Sigmoid colon (tissue), 7 donors: ENCODE measurements around the gene DICER1. TPM values are rescaled to one million over a fixed set of nuclear protein-coding genes. Genes with fewer than 3 reads are reported as not detected.

Experiments
- DNase-seq: peaks from one replicate; pipeline ENCODE4 v3.0.0-alpha.2; 2019
- H3K27ac ChIP-seq, 4 donors: fragments of 200-600 bp; sonication (generic); one replicate each; pipeline ENCODE4 v1.5.1; 2016 to 2019; ENCODE audit warnings: mild to moderate bottlenecking in 1 of 4
- H3K27me3 ChIP-seq, 3 donors: fragments of 200-600 bp; sonication (generic); one replicate each; pipeline ENCODE4 v1.5.1; 2019; ENCODE audit warnings: mild to moderate bottlenecking in 1 of 3
- H3K36me3 ChIP-seq, 4 donors: fragments of 200-600 bp; sonication (generic); one replicate each; pipeline ENCODE4 v1.5.1; 2016 to 2019
- H3K4me1 ChIP-seq, 4 donors: fragments of 200-600 bp; sonication (generic); one replicate each; pipeline ENCODE4 v1.5.1; 2017 to 2019
- H3K4me3 ChIP-seq, 4 donors: fragments of 200-600 bp; sonication (generic); one replicate each; pipeline ENCODE4 v1.5.1; 2017 to 2019; ENCODE audit warnings: mild to moderate bottlenecking in 2 of 4, moderate library complexity in 1 of 4
- H3K9me3 ChIP-seq, 4 donors: fragments of 200-600 bp in 3 of 4; sonication (generic) in 3 of 4; one replicate each; pipeline versions ENCODE4 v1.5.1 to v1.6.1; 2013 to 2019
- EP300 ChIP-seq, 4 donors: sonication (generic); formaldehyde crosslinking; IDR thresholded peaks; one replicate each; pipeline ENCODE4 v1.6.1; 2017; ENCODE audit warnings: antibody characterized with exemption in 4 of 4
- POLR2A ChIP-seq, 2 donors: fragments of 450-650 bp; IDR thresholded peaks; one replicate each; pipeline ENCODE4 v1.6.1; 2016; ENCODE audit warnings: antibody characterized with exemption in 2 of 2, mild to moderate bottlenecking in 2 of 2, moderate library complexity in 2 of 2
- POLR2AphosphoS5 ChIP-seq, 4 donors: sonication (generic); formaldehyde crosslinking; IDR thresholded peaks; one replicate each; pipeline ENCODE4 v1.6.1; 2017; ENCODE audit warnings: antibody characterized with exemption in 4 of 4
- WGBS, 2 donors: extraction: QIAGEN DNeasy Blood & Tissue Kit; methylation state at CpG; one replicate each; pipeline ENCODE4 v1.1.7; 2013; 5-methylcytosine and 5-hydroxymethylcytosine counted together
- intact Hi-C: fragments of 100-400 bp; cut with DNase I; formaldehyde crosslinking; loops from one replicate; pipeline ENCODE4 v1.15.1; 2023
- polyA plus RNA-seq, 3 donors: library from polyadenylated mRNA; stranded (reverse); fragments of 200-250 nt; gene quantifications; one replicate each; pipeline ENCODE4 v1.2.3, GENCODE V29; 2013
- total RNA-seq, 4 donors: library from RNA; depleted of rRNA; stranded (reverse); fragments of >200 nt; gene quantifications; one replicate each; pipeline ENCODE4 v1.1.0, GENCODE V29; 2016
- TF ChIP-seq, protein P1 (sequence below), 4 experiments: fragments of 450-650 bp in 3 of 4; fragments of 200-600 bp in 1 of 4; IDR thresholded peaks; one replicate each; pipeline ENCODE4 v1.5.1; 2016 to 2019; ENCODE audit warnings: antibody characterized with exemption in 4 of 4, mild to moderate bottlenecking in 3 of 4, moderate library complexity in 2 of 4
- donor health status: healthy with polysubstance abuse.
- donor health status: Bipolar disorder and iron deficiency.
- donor health status: healthy.

The DICER1 gene
- total and polyA plus RNA-seq, 7 donors: 6.0 to 77.0 (median 44.9) TPM

GRCh38 chr14:95066427-95066986, 90.8 kb downstream of the DICER1 start:
- Histone ChIP-seq H3K9me3 (no peaks in the 10 kb centered on the region), H3K4me1 (peaks cover 0 to 5% (median 0%) of the 10 kb centered on the region in 4 donors), H3K27ac (no peak overlapping the region), H3K4me3 (no peak overlapping the region), H3K27me3 (no peaks in the 10 kb centered on the region), H3K36me3 (no peaks in the 10 kb centered on the region)
- intact Hi-C loops: no loop called here
- TF ChIP-seq EP300 (IDR thresholded peaks at IDR 0.05): no peak
- 96% methylated on average over 4 of the region's 4 CpGs for WGBS, 2 donors
- peak; percentile 4 for DNase-seq

GRCh38 chr14:95065411-95065810, 91.9 kb downstream of the DICER1 start:
- no peak overlapping the region for H3K27ac ChIP-seq
- no peak overlapping the region for H3K4me3 ChIP-seq
- TF ChIP-seq EP300 (IDR thresholded peaks at IDR 0.05): no peak
- TF ChIP-seq, protein P1, sequence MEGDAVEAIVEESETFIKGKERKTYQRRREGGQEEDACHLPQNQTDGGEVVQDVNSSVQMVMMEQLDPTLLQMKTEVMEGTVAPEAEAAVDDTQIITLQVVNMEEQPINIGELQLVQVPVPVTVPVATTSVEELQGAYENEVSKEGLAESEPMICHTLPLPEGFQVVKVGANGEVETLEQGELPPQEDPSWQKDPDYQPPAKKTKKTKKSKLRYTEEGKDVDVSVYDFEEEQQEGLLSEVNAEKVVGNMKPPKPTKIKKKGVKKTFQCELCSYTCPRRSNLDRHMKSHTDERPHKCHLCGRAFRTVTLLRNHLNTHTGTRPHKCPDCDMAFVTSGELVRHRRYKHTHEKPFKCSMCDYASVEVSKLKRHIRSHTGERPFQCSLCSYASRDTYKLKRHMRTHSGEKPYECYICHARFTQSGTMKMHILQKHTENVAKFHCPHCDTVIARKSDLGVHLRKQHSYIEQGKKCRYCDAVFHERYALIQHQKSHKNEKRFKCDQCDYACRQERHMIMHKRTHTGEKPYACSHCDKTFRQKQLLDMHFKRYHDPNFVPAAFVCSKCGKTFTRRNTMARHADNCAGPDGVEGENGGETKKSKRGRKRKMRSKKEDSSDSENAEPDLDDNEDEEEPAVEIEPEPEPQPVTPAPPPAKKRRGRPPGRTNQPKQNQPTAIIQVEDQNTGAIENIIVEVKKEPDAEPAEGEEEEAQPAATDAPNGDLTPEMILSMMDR (IDR thresholded peaks at IDR 0.05): no peak
- TF ChIP-seq POLR2AphosphoS5 (IDR thresholded peaks at IDR 0.05): no peak
- TF ChIP-seq POLR2A (IDR thresholded peaks at IDR 0.05): no peak
- H3K27me3 ChIP-seq: no peaks in the 10 kb centered on the region
- no peaks in the 10 kb centered on the region for H3K9me3 ChIP-seq
- intact Hi-C loops: no loop called here
- H3K36me3 ChIP-seq: no peaks in the 10 kb centered on the region
- DNase-seq: no peak
- H3K4me1 ChIP-seq: no peaks in the 10 kb centered on the region
- WGBS, 2 donors: 80% methylated on average over 2 of the region's 2 CpGs

- 91 to 93% methylated on average over 2 of the region's 2 CpGs for WGBS, 2 donors
- H3K27me3 ChIP-seq: no peaks in the 10 kb centered on the region
- TF ChIP-seq EP300 (IDR thresholded peaks at IDR 0.05) (no peak), POLR2A (IDR thresholded peaks at IDR 0.05) (no peak)
- TF ChIP-seq, protein P1 (IDR thresholded peaks at IDR 0.05): no peak
- H3K4me1 ChIP-seq: no peaks in the 10 kb centered on the region
- H3K4me3 ChIP-seq: no peak overlapping the region
- H3K27ac ChIP-seq: no peak overlapping the region
- peak; percentile 22 for DNase-seq
- no peaks in the 10 kb centered on the region for H3K36me3 ChIP-seq
- intact Hi-C loops: no loop called here
- no peaks in the 10 kb centered on the region for H3K9me3 ChIP-seq
These were observed 92.6 kb downstream of the DICER1 start for GRCh38 chr14:95064734-95065133.

DNA sequence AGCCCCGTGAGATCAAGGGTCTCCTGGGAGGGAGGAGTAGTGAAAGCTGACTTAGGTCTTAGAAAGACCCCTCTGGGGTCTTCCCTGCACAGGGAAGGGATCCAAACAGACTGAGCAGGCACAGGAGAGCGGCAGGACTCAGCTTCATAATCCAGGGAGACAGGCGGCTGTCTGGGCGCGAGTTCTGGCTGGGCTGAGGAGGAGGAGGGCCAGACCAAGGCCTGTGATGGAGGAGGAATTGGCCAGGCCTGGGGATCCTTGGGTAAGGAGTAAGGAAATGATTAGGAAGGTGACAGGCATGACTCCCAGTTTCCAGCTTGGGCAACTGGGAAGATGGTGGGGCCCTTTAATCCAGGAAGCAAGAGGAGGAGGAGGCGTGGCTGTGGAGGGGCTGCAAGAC, 93.1 kb downstream of the DICER1 start:
- Histone ChIP-seq H3K36me3 (no peaks in the 10 kb centered on the region), H3K27ac (no peak overlapping the region), H3K4me3 (no peak overlapping the region), H3K9me3 (no peaks in the 10 kb centered on the region), H3K4me1 (no peaks in the 10 kb centered on the region), H3K27me3 (no peaks in the 10 kb centered on the region)
- intact Hi-C loops: no loop called here
- TF ChIP-seq, protein P1 (IDR thresholded peaks at IDR 0.05): no peak
- TF ChIP-seq POLR2AphosphoS5 (IDR thresholded peaks at IDR 0.05): no peak
- no peak for TF ChIP-seq EP300 (IDR thresholded peaks at IDR 0.05)
- TF ChIP-seq POLR2A (IDR thresholded peaks at IDR 0.05): no peak
- peak; percentile 41 for DNase-seq
- WGBS, 2 donors: 89 to 92% methylated on average over 6 of the region's 6 CpGs

DNA sequence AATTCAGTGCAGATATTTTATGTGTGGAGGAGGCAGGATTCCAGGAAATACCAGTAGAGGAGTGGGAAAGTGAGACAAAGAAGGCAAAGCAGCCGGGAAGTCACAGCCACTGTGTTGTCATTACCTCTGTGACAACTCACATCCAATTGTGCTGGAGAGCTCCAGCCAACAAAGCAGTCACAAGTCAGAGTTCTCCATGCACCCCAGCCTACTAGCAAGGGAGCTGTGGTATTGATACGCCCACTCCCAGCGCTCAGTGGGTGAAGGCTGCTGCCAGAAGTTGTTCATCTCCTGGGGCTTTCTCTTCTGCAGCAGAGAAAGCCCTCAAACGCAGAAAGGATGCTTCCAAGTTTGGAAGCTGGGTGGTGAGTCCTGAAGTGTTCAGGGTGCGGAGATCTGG, 93.9 kb downstream of the DICER1 start:
- Histone ChIP-seq H3K4me3 (no peak overlapping the region), H3K27ac (no peak overlapping the region), H3K27me3 (no peaks in the 10 kb centered on the region), H3K36me3 (no peaks in the 10 kb centered on the region), H3K9me3 (no peaks in the 10 kb centered on the region), H3K4me1 (no peaks in the 10 kb centered on the region)
- intact Hi-C loops: no loop called here
- peak; percentile 8 for DNase-seq
- WGBS, 2 donors: 67 to 81% methylated on average over 5 of the region's 5 CpGs
- no peak for TF ChIP-seq POLR2A (IDR thresholded peaks at IDR 0.05)
- TF ChIP-seq POLR2AphosphoS5 (IDR thresholded peaks at IDR 0.05): no peak
- no peak for TF ChIP-seq EP300 (IDR thresholded peaks at IDR 0.05)
- TF ChIP-seq, protein P1 (IDR thresholded peaks at IDR 0.05): no peak
